Measurements from ENCODE around the gene ENO3.

GRCh38 chr17:4936436-4936835 lies 14.5 kb upstream of the ENO3 start:
- TF ChIP-seq CTCF (IDR thresholded peaks at IDR 0.05): no peak
- TF ChIP-seq POLR2A (IDR thresholded peaks at IDR 0.05): no peak

All from thyroid gland (tissue), 4 donors.